T-helper 17 cell (primary cell): Measurements from ENCODE around the gene DCTN1. TPM values are rescaled to one million over a fixed set of nuclear protein-coding genes. Genes with fewer than 3 reads are reported as not detected.
A peak's percentile ranks its signal among the peaks of the same experiment; 100 is the strongest.

Experiments
- ATAC-seq: fragments of 150-1000 bp; cut with Tn5 transposase; 2 replicates; pipeline ENCODE4 v1.10.0; 2021; ENCODE audit warnings: mild to moderate bottlenecking, moderate library complexity
- DNase-seq, 3 donors: peaks; one replicate each; pipeline versions ENCODE4 v3.0.0 to v3.0.0-alpha.2; 2020 to 2021
- H3K9me3 ChIP-seq: one replicate; pipeline ENCODE4 v1.7.0; 2013; ENCODE audit warnings: low read length, mild to moderate bottlenecking; ENCODE audit not compliant: control insufficient read depth, poor library complexity, severe bottlenecking
- H3K27ac Mint-ChIP-seq: one replicate; pipeline ENCODE4 v1.8.0; 2022; ENCODE audit warnings: mild to moderate bottlenecking, moderate library complexity, mixed read lengths
- H3K27me3 Mint-ChIP-seq: one replicate; pipeline ENCODE4 v1.8.0; 2022; ENCODE audit warnings: mixed read lengths
- H3K36me3 Mint-ChIP-seq: one replicate; pipeline ENCODE4 v1.8.0; 2022; ENCODE audit warnings: low read depth, mixed read lengths
- H3K4me1 Mint-ChIP-seq: one replicate; pipeline ENCODE4 v1.8.0; 2022; ENCODE audit warnings: mild to moderate bottlenecking, mixed read lengths
- H3K4me3 Mint-ChIP-seq: one replicate; pipeline ENCODE4 v1.8.0; 2022; ENCODE audit warnings: mild to moderate bottlenecking, moderate library complexity, mixed read lengths
- total RNA-seq, 4 donors: library from RNA in 2 of 4; stranded (reverse) in 2 of 4; gene quantifications; one replicate each; pipeline ENCODE4 v1.2.3 and lab custom pipeline; 2022 to 2026

DCTN1 gene
- total RNA-seq, 2 donors from 2014 or later = 78.5 to 85.7 TPM

DNA sequence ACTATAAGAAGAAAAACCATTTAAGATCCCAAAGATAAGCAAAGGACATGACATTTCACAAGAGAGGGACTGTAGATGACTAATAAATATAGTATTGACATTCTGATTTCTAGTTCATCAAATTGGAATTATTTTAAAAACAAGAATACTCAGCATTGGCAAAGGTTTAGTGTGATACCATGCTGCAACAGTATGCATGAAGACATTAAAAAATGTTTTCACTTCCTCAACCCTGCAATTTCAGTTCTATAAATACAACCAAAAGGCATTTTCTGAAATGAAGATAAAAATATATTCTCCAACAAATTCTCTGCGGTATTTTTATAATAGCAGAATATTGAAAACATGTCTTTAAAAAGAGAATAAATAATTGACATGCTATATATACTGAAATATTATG lies 39.2 kb upstream of the DCTN1 start:
- H3K4me1 Mint-ChIP-seq = peaks cover 36% of the 10 kb centered on the region
- ATAC-seq (no peak), DNase-seq (no peak)
- no peak overlapping the region for H3K4me3 Mint-ChIP-seq
- H3K27me3 Mint-ChIP-seq = peaks cover 3% of the 10 kb centered on the region
- peaks cover 3% of the 10 kb centered on the region for H3K36me3 Mint-ChIP-seq
- H3K9me3 ChIP-seq = no peaks in the 10 kb centered on the region
- H3K27ac Mint-ChIP-seq = peak overlapping the region; percentile 100

DNA sequence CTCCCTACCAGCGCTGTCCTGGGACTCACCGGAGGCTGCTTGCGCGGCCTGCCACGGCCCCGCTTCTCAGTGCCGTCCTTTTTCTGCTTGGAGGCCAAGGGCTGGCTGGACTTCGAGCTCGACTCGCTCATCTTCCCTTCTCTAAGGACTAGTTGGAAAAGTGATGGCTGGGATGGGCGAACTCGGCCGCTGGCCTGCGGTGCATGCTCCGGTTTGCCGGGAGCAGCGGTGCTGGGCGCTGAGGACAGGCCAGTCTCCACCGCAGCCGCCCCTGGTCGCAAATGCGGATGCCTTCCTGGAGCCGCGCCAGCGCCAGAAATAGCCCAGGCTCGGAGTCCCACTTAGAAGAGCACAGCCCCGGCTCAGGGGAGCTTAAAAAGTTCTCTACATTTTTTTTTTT lies 38.2 kb upstream of the DCTN1 start:
- ATAC-seq (no peak), DNase-seq (no peak)
- Mint-ChIP-seq H3K27me3 (peaks cover 13% of the 10 kb centered on the region), H3K36me3 (peaks cover 4% of the 10 kb centered on the region), H3K4me3 (no peak overlapping the region), H3K4me1 (peaks cover 34% of the 10 kb centered on the region), H3K27ac (no peak overlapping the region)
- H3K9me3 ChIP-seq = no peaks in the 10 kb centered on the region

DNA sequence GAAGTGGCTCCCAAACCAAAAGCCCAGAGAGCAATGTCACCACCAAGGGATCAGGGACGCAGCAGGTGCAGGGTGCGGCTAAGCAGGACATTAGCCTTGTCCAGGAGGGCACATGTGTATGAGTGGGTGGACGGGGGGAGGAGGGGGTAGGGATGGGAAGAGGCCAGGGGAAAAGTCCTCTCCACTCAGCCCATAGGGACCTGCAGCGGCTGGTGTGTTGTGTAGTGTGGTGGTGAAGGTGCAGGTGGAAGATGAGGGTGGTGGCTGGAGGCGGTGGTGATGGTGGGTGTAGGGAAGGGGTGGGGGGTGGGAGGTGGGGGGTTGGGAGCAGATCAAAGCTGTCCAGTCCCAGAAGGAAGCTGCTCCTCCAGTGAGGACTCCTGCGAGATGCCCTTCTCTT lies 37.7 kb upstream of the DCTN1 start:
- ATAC-seq = no peak

DNA sequence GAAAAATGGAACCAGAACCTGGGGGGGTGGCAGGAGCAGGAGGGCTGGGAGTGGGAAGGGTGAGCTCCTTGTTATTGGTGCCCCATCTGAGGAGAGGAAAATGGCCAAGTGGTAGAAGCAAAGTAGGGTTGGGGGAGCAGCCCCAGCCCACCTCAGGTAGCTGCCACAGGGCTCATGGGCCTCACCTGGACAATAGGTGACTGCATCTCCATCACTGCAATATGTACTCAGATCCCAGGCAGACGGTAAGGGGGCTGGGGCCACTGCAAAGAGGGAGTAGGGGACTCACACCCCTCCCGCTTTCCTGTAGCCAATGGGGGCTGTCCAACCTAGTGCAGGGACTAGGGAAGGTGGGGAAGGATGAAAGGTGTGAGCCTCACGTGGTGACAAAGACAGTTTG lies 37.1 kb upstream of the DCTN1 start:
- Mint-ChIP-seq H3K27ac (peak overlapping the region; percentile 53), H3K36me3 (peaks cover 3% of the 10 kb centered on the region), H3K4me1 (peaks cover 26% of the 10 kb centered on the region), H3K4me3 (no peak overlapping the region), H3K27me3 (peaks cover 25% of the 10 kb centered on the region)
- ATAC-seq = no peak
- H3K9me3 ChIP-seq = no peaks in the 10 kb centered on the region
- no peak for DNase-seq

More for the DNA sequence above, 37.7 kb upstream of the DCTN1 start:
- Mint-ChIP-seq H3K27me3 (peaks cover 19% of the 10 kb centered on the region), H3K4me3 (no peak overlapping the region), H3K4me1 (peaks cover 32% of the 10 kb centered on the region), H3K36me3 (peaks cover 3% of the 10 kb centered on the region), H3K27ac (peak overlapping the region; percentile 53)
- DNase-seq = no peak
- H3K9me3 ChIP-seq = no peaks in the 10 kb centered on the region

DNA sequence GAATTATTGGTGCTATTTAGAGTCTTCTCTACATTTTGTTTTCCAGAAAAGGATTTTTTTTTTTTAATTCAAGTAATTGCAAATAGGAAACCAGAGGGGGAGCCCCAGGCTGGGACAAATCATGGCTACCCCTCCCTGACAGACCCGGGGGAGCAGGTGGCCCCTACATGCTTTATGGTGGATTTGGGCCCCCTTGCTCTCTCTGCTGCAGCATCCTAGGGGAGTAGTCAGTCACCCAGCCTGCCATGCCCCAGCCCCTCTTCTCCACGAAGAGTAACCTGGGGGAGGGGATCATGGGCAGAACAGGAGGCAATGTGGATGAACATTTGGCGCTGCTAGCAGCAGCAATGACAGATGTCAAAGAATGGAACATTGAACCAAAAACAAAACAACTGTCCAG lies 36.7 kb upstream of the DCTN1 start:
- H3K9me3 ChIP-seq = no peaks in the 10 kb centered on the region
- Mint-ChIP-seq H3K27me3 (peaks cover 25% of the 10 kb centered on the region), H3K4me3 (no peak overlapping the region), H3K36me3 (peaks cover 3% of the 10 kb centered on the region), H3K27ac (peak overlapping the region; percentile 53), H3K4me1 (peaks cover 22% of the 10 kb centered on the region)
- ATAC-seq (no peak), DNase-seq (no peak)

DNA sequence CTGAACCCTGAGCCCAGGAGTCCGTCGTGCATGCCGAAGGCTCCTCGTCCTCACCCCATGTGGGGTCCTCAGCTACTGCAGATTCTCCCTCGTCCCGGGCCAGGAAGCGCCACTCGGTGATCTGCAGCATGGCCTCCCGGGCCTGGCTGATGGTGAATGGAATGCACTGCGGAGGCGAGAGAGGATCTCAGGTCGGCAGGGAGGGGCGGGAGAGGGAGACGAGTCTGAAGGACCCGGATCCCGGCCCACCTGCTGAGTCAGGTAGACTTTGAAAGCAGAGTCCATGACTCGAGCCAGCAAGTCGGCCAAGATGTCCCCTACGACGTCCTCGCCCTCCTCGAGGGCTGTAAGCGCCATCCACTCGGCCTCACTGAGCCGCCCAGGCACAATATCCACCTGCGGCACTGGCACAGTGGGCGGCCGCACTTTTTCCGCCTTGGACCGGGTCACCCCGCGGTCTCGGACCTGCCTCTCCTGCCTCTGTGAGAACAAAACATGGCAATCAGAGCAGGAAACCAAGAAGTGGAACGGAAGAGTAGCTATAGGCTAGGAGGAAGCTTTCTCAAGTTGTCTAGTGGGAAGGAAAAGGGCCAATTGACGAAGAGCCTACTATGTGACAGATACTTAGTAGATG lies 35.8 kb upstream of the DCTN1 start:
- no peak overlapping the region for H3K27ac Mint-ChIP-seq
- H3K9me3 ChIP-seq = no peaks in the 10 kb centered on the region
- H3K27me3 Mint-ChIP-seq = peaks cover 32% of the 10 kb centered on the region
- H3K4me1 Mint-ChIP-seq = peaks cover 17% of the 10 kb centered on the region
- peak overlapping the region; percentile 77 for H3K4me3 Mint-ChIP-seq
- no peak for ATAC-seq
- peaks cover 3% of the 10 kb centered on the region for H3K36me3 Mint-ChIP-seq
- no peak for DNase-seq

DNA sequence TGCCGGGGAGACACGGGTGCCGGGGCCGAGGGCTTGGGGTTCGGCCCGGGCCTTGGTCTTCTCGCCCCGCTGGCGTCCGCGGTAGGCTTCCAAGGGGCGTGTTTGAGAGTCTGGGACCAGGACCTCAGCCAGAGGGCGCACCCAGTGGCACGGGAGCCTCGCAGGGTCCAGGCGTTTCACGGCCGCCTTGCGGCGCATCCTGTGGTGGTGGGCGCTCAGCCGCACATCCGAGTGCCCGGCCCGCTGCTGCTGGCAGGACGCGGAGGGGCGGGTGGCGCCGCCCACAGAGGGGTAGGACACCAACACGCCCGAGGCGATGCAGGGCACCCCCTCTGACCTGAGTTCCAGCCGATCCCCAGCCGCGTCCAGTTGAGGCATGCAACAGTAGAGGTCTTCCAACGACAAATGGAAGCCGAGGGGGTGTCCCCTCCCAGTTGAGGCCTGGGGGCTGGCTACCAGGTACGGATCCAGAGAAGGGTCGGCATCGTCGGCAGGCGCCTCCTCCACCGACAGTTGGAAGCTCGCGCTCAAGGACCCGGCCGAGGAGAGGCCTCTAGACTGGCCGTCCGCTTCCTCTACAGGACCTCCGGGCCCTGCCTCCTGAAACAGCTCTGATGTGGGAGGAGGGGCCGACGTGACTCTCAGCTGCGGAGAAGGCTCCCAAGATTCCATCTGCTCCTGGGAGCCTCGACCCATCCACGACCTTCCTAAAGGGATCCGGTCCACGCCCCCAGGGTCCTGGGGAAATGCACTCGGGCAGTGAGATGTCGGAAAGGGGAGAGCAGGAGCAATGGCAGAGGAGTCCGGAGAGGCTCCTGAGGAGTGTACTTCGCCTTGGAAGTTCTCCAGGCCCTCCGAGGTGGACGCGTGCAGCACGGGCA lies 35.0 kb upstream of the DCTN1 start:
- Mint-ChIP-seq H3K4me3 (peak overlapping the region; percentile 77), H3K36me3 (peaks cover 3% of the 10 kb centered on the region), H3K27ac (no peak overlapping the region), H3K27me3 (peaks cover 34% of the 10 kb centered on the region), H3K4me1 (peaks cover 14% of the 10 kb centered on the region)
- H3K9me3 ChIP-seq = no peaks in the 10 kb centered on the region
- no peak for DNase-seq
- peak; percentile 60 for ATAC-seq

DNA sequence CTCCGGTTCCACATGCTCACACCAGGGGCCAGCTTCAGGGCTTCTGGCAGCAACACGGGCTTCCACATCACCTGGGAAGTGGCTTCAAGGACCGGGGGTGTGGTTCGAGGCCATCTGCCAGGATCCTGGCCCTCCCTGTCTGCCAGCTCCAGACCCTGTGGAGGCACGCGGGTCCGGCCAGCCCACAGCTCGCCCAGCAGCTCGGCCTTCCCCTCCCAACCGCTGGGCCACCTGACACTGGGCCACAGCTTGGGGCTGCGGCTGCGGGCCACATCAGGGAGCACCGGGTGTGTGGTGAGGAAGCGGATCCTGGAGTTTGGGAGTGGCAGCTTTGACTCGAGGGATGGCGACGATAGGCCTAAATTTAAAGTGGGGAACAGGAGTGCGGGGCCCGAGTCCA lies 34.3 kb upstream of the DCTN1 start:
- no peaks in the 10 kb centered on the region for H3K9me3 ChIP-seq
- peaks cover 4% of the 10 kb centered on the region for H3K36me3 Mint-ChIP-seq
- no peak for ATAC-seq
- H3K27ac Mint-ChIP-seq = peak overlapping the region; percentile 39
- no peak overlapping the region for H3K4me3 Mint-ChIP-seq
- peaks cover 14% of the 10 kb centered on the region for H3K4me1 Mint-ChIP-seq
- peaks cover 35% of the 10 kb centered on the region for H3K27me3 Mint-ChIP-seq
- DNase-seq = no peak

DNA sequence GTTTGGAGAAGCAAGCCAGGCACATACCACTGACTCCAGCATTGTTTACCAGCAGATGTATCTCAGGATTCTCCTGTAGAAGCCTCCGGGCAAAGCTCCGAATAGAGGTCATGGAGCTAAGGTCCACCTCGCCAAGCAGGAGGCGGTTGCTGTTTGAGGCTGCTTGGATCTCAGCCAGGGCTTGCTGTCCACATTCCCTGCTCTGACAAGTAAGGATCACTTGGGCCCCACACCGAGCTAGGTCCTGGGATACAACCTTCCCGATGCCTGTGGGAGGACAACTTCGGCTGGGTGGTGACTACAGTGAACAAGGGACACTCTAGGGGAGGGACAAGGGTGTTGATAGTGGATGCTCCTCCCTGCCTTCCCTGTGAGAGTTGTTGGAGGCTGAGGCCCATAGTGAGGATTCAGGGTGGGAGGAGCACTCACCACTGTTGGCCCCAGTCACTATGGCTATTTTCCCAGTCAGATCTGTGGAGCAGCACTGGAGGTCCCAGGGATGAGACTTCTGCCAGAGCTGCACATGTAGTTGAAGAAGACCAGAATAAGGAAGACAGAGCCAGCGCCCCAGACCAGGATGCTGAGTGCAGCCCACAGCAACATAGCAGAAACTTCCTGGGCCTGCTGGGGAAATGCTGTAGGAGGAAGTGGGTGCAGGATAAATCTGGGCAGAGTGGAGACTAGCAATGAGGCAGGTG lies 33.0 kb upstream of the DCTN1 start:
- Mint-ChIP-seq H3K27me3 (peaks cover 48% of the 10 kb centered on the region), H3K4me1 (peaks cover 14% of the 10 kb centered on the region), H3K4me3 (no peak overlapping the region), H3K27ac (no peak overlapping the region), H3K36me3 (peaks cover 7% of the 10 kb centered on the region)
- ATAC-seq = no peak
- no peak for DNase-seq
- H3K9me3 ChIP-seq = no peaks in the 10 kb centered on the region

DNA sequence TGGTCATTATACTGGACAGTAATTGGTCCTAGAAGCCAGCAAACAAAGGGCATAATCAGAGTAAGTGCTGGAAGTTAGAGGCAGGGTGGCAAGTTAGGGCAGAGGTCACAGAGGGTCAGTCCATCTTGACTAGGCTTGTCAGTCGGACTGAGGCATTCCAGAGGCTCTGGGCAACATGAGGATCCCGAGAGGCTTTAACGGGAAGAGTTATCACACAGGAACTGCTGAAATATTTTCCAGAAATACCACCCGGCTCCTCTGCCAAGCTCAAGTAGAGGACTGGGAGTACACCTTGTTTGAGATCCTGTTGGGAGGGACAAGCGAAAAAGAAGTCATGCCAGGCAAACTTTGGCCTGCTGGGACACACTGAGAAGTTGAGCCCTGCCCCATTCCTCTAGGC lies 27.6 kb upstream of the DCTN1 start:
- H3K9me3 ChIP-seq = no peaks in the 10 kb centered on the region
- DNase-seq (no peak), ATAC-seq (no peak)
- Mint-ChIP-seq H3K4me3 (no peak overlapping the region), H3K36me3 (peaks cover 4% of the 10 kb centered on the region), H3K4me1 (peaks cover 4% of the 10 kb centered on the region), H3K27me3 (peaks cover 37% of the 10 kb centered on the region), H3K27ac (no peak overlapping the region)

DNA sequence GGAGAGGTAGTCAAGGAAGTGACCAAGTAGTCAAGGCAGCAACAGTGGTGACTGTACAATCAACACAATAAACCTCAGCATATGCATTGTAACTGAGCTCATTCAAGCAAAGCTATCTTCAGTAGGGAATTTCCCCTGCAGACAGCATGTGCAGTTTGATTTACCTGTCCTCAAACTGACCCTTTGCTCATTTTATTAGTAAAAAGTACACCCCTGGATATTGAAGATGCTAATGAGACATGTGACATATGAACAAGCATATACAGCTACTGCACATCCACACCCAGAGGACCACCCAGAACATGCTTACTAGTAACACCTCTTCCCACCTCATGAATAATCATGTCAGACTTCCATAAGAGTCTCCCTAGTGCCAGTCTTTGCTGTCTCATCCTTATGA lies 25.9 kb upstream of the DCTN1 start:
- ATAC-seq (no peak), DNase-seq (no peak)
- Mint-ChIP-seq H3K27ac (no peak overlapping the region), H3K27me3 (peaks cover 35% of the 10 kb centered on the region), H3K4me1 (peaks cover 3% of the 10 kb centered on the region), H3K4me3 (no peak overlapping the region), H3K36me3 (peaks cover 4% of the 10 kb centered on the region)
- H3K9me3 ChIP-seq = no peaks in the 10 kb centered on the region

DNA sequence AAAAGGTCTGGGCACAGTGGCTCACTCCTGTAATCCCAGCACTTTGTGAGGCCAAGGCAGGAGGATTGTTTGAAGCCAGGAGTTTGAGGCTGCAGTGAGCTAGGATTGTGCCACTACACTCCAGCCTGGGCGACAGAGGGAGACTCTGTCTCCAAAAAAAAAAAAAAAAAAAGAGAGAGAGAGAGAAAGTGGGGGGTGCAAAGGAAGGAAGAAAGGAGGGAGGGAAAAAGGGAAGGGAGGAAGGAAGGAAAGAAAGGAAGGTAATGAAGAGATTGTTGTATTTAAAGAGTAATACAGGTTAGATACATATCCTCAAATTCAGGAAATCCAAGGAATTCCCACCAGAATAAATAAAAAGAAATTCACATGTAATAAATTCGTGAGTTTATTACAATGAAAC lies 21.8 kb upstream of the DCTN1 start:
- Mint-ChIP-seq H3K27ac (no peak overlapping the region), H3K36me3 (no peaks in the 10 kb centered on the region), H3K4me3 (no peak overlapping the region), H3K4me1 (no peaks in the 10 kb centered on the region), H3K27me3 (peaks cover 17% of the 10 kb centered on the region)
- no peaks in the 10 kb centered on the region for H3K9me3 ChIP-seq
- DNase-seq (no peak), ATAC-seq (no peak)

DNA sequence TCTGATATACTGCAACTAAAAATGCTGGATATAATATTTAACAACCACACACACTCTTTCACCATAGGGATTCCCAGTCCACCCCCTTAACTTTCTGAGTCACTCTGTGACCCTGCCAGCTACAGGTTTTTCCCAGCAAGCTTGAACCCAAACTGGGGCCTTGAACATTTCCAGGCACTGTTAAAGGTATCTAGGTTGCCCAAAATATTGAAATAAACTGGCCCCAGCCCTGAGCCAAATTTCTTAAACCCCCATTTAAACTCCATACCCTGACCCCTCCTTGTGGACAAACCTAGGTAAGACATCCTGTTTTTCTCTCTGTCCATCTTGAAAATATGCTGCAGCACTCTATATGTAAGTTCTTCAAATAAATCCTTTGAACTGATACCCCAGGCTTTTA lies 19.7 kb upstream of the DCTN1 start:
- ATAC-seq = peak; percentile 73
- no peak overlapping the region for H3K4me3 Mint-ChIP-seq
- H3K27me3 Mint-ChIP-seq = peaks cover 22% of the 10 kb centered on the region
- H3K4me1 Mint-ChIP-seq = no peaks in the 10 kb centered on the region
- H3K27ac Mint-ChIP-seq = no peak overlapping the region
- H3K36me3 Mint-ChIP-seq = no peaks in the 10 kb centered on the region
- H3K9me3 ChIP-seq = no peaks in the 10 kb centered on the region
- DNase-seq = no peak
